IMR-90 (cell line): ENCODE results near the gene ATG14. TPM values are rescaled to one million over a fixed set of nuclear protein-coding genes. Genes with fewer than 3 reads are reported as not detected.

Experiments
- ATAC-seq: fragments of 200-7000 bp; cut with Tn5 transposase; 2 replicates; pipeline ENCODE4 v1.9.1; 2020; ENCODE audit warnings: low read depth, mild to moderate bottlenecking, moderate library complexity
- BruUV-seq: library from RNA; stranded (reverse); fragments of 400-500 nt; replicated peaks from 2 replicates; lab custom pipeline; 2021; lab: Mats Ljungman, UMichigan
- CTCF ChIA-PET: fragments of 300-600 bp; formaldehyde crosslinking; extraction: SDS; loops from one replicate; lab custom pipeline; 2021; ENCODE audit warnings: antibody characterized with exemption; lab: Yijun Ruan, JAX
- POLR2A ChIA-PET: fragments of 300-600 bp; sonication (Branson Sonifier 250); formaldehyde crosslinking; loops from one replicate; lab custom pipeline; 2022; ENCODE audit warnings: antibody characterized with exemption; ENCODE audit not compliant: unreplicated experiment; lab: Charles Lee
- DNase-seq: peaks from one replicate; pipeline ENCODE4 v3.0.0; 2013
- H2AFZ ChIP-seq: replicated peaks from 2 replicates; pipeline ENCODE3; 2013; ENCODE audit warnings: low read length, mild to moderate bottlenecking; ENCODE audit not compliant: poor library complexity
- H2AK5ac ChIP-seq: 2 replicates; pipeline ENCODE4 v1.6.1; 2013; ENCODE audit warnings: low read depth, low read length, inconsistent platforms
- H2AK9ac ChIP-seq: replicated peaks from 2 replicates; pipeline ENCODE3; 2013; ENCODE audit warnings: mild to moderate bottlenecking, low read depth, low read length, moderate library complexity; ENCODE audit not compliant: poor library complexity
- H2BK120ac ChIP-seq: 2 replicates; pipeline ENCODE4 v1.6.1; 2013; ENCODE audit warnings: low read depth, low read length, inconsistent platforms
- H2BK15ac ChIP-seq: 3 replicates; pipeline ENCODE4 v1.6.1; 2013; ENCODE audit warnings: low read depth, low read length, inconsistent platforms
- H2BK20ac ChIP-seq: 2 replicates; pipeline ENCODE4 v1.6.1; 2013; ENCODE audit warnings: low read depth, mild to moderate bottlenecking, inconsistent platforms, low read length, moderate library complexity
- H2BK5ac ChIP-seq: 2 replicates; pipeline ENCODE4 v1.6.1; 2013; ENCODE audit warnings: mild to moderate bottlenecking, low read depth, low read length, inconsistent platforms; ENCODE audit not compliant: poor library complexity, severe bottlenecking
- H3K14ac ChIP-seq: replicated peaks from 2 replicates; pipeline ENCODE4 v1.6.1; 2013; ENCODE audit warnings: low read depth, low read length, inconsistent platforms
- H3K18ac ChIP-seq: 2 replicates; pipeline ENCODE4 v1.6.1; 2013; ENCODE audit warnings: low read depth, low read length, control low read depth
- H3K23ac ChIP-seq: 2 replicates; pipeline ENCODE4 v1.6.1; 2013; ENCODE audit warnings: low read depth, low read length, inconsistent platforms
- H3K27ac ChIP-seq: 2 replicates; pipeline ENCODE4 v1.5.1; 2013; ENCODE audit warnings: mild to moderate bottlenecking, control low read depth, low read length; ENCODE audit not compliant: insufficient read depth
- H3K27me3 ChIP-seq: 2 replicates; pipeline ENCODE4 v1.6.1; 2013; ENCODE audit warnings: low read length; ENCODE audit not compliant: control insufficient read depth, insufficient read depth
- H3K36me3 ChIP-seq: 2 replicates; pipeline ENCODE4 v1.6.1; 2013; ENCODE audit warnings: low read length, mixed read lengths; ENCODE audit not compliant: control insufficient read depth, insufficient read depth
- H3K4ac ChIP-seq: 2 replicates; pipeline ENCODE4 v1.6.1; 2013; ENCODE audit warnings: low read depth, low read length, inconsistent platforms
- H3K4me1 ChIP-seq: 2 replicates; pipeline ENCODE4 v1.6.1; 2013; ENCODE audit warnings: low read length, mixed read lengths; ENCODE audit not compliant: control insufficient read depth, insufficient read depth
- H3K4me2 ChIP-seq: 2 replicates; pipeline ENCODE4 v1.6.1; 2013; ENCODE audit warnings: low read depth, mild to moderate bottlenecking, control low read depth, low read length, moderate library complexity
- H3K4me3 ChIP-seq: 2 replicates; pipeline ENCODE4 v1.5.1; 2013; ENCODE audit warnings: low read depth, mild to moderate bottlenecking, control low read depth, low read length, moderate library complexity; ENCODE audit not compliant: insufficient read depth
- H3K56ac ChIP-seq: 2 replicates; pipeline ENCODE4 v1.6.1; 2013; ENCODE audit warnings: low read length, inconsistent platforms; ENCODE audit not compliant: insufficient read depth; ENCODE audit errors: extremely low read depth
- H3K79me1 ChIP-seq, 2 experiments: 2 replicates each; pipeline ENCODE4 v1.6.1; 2013; ENCODE audit warnings: low read length in 2 of 2, inconsistent platforms in 1 of 2, low read depth in 1 of 2
- H3K9ac ChIP-seq: 2 replicates; pipeline ENCODE4 v1.6.1; 2013; ENCODE audit warnings: low read depth, low read length, control low read depth
- H3K9me1 ChIP-seq: 2 replicates; pipeline ENCODE4 v1.6.1; 2013; ENCODE audit warnings: low read length, inconsistent platforms; ENCODE audit not compliant: insufficient read depth
- H3K9me3 ChIP-seq: 2 replicates; pipeline ENCODE4 v1.6.1; 2013; ENCODE audit warnings: low read length; ENCODE audit not compliant: control insufficient read depth, insufficient read depth
- H4K20me1 ChIP-seq: 2 replicates; pipeline ENCODE4 v1.6.1; 2013; ENCODE audit warnings: low read length, inconsistent platforms; ENCODE audit not compliant: insufficient read depth
- H4K5ac ChIP-seq: 2 replicates; pipeline ENCODE4 v1.6.1; 2013; ENCODE audit warnings: mild to moderate bottlenecking, low read depth, low read length, control low read depth
- H4K8ac ChIP-seq, 2 experiments: 2 replicates each; pipeline ENCODE4 v1.6.1; 2013; ENCODE audit warnings: low read depth in 2 of 2, low read length in 2 of 2, control low read depth in 1 of 2, inconsistent platforms in 1 of 2
- H4K91ac ChIP-seq: 2 replicates; pipeline ENCODE4 v1.6.1; 2013; ENCODE audit warnings: low read depth, low read length, inconsistent platforms; ENCODE audit not compliant: insufficient read depth
- NFE2L2 ChIP-seq: fragments of 150-350 bp; IDR thresholded peaks from 2 replicates; pipeline ENCODE4 v1.6.1; 2016; ENCODE audit warnings: low read depth, mild to moderate bottlenecking, low read length
- POLR2A ChIP-seq: IDR thresholded peaks from 2 replicates; pipeline ENCODE4 v1.6.1; 2012; ENCODE audit warnings: mild to moderate bottlenecking, low read depth, low read length
- RAD21 ChIP-seq: IDR thresholded peaks from 2 replicates; pipeline ENCODE4 v1.6.1; 2012; ENCODE audit warnings: low read length, improper control_type of control experiment
- WGBS, 2 experiments: methylation state at CpG; one replicate each; pipeline versions ENCODE4 v1.1.5 to v1.1.7; 2013; ENCODE audit warnings: missing lambda C conversion rate in 2 of 2; ENCODE audit not compliant: insufficient read length in 1 of 2; ENCODE audit errors: extremely low coverage in 2 of 2; 5-methylcytosine and 5-hydroxymethylcytosine counted together
- dilution Hi-C: fragments of 300-500 bp; cut with HindIII; formaldehyde crosslinking; loops from one replicate; pipeline ENCODE4 v1.14.3; 2018; ENCODE audit warnings: low sequenced_read_pairs; ENCODE audit not compliant: unreplicated experiment
- in situ Hi-C: fragments of 300-500 bp; cut with MboI; formaldehyde crosslinking; loops from 3 replicates; pipeline ENCODE4 v1.14.3; 2019; ENCODE audit warnings: low sequenced_read_pairs, inconsistent platforms, mixed read lengths
- intact Hi-C: fragments of 100-400 bp; cut with micrococcal nuclease; formaldehyde crosslinking; loops from 2 replicates; pipeline ENCODE4 v1.10.0; 2022
- polyA plus RNA-seq, 3 experiments: library from polyadenylated mRNA; depleted of rRNA; stranded (reverse); fragments of >200 nt; gene quantifications; 2 replicates each; pipeline ENCODE4 v1.2.3, GENCODE V29; 2012; ENCODE audit warnings: low replicate concordance in 1 of 3
- total RNA-seq: library from RNA; depleted of rRNA; stranded (reverse); fragments of >200 nt; gene quantifications from 2 replicates; pipeline ENCODE4 v1.2.3, GENCODE V29; 2012

ATG14 gene
- total and polyA plus RNA-seq, 2 of the 4 experiments (the other 2 are of a cell fraction): 5.0 to 12.4 TPM

DNA sequence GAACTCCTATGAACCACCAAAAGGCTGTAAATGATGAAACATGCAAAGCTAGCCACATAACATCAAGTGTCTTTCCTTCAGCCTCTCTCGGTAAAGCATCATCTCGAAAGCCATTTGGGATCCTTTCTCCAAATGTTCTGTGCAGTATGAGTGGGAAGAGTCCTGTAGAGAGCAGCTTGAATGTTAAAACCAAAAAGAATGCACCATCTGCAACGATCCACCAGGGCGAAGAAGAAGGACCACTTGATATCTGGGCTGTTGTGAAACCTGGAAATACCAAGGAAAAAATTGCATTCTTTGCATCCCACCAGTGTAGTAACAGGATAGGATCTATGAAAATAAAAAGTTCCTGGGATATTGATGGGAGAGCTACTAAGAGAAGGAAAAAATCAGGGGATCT is 61.2 kb downstream of the ATG14 start:
- Histone ChIP-seq H3K9me3 (no peaks in the 10 kb centered on the region), H2BK20ac (no peak overlapping the region), H3K9me1 (peaks cover under 1% of the 10 kb centered on the region; the same call in 1 of the 2 replicates), H2AFZ (no peak overlapping the region), H3K4ac (no peak overlapping the region), H4K91ac (no peak overlapping the region), H3K18ac (no peak overlapping the region), H3K27ac (no peak overlapping the region), H2BK5ac (no peak overlapping the region), H3K36me3 (peaks cover 25% of the 10 kb centered on the region), H2AK5ac (no peak overlapping the region), H2AK9ac (no peak overlapping the region), H3K79me1 (peaks cover 26 to 72% of the 10 kb centered on the region in 2 experiments), H3K9ac (no peak overlapping the region), H3K4me1 (no peaks in the 10 kb centered on the region), H4K20me1 (peaks cover 29% of the 10 kb centered on the region; the same call in 1 of the 2 replicates), H3K23ac (no peak overlapping the region), H4K8ac (no peak overlapping the region), H2BK120ac (no peak overlapping the region), H4K5ac (no peak overlapping the region), H3K14ac (no peak overlapping the region), H2BK15ac (no peak overlapping the region), H3K4me3 (no peak overlapping the region), H3K4me2 (no peak overlapping the region), H3K56ac (no peak overlapping the region), H3K27me3 (no peaks in the 10 kb centered on the region)
- intact Hi-C loops: loop anchor here (5.0 kb wide), 1 partner anchor 138 kb away; no protein-coding TSS in a partner anchor
- dilution Hi-C loops: no loop called here
- no TSS peak for BruUV-seq
- CTCF ChIA-PET: interaction anchor here (0.6 to 1.4 kb wide), 3 partner anchors 17 to 137 kb away, joined by 3 to 4 read pairs (median 3); no protein-coding TSS in a partner anchor
- POLR2A ChIA-PET: no interaction called here
- in situ Hi-C loops: no loop called here
- WGBS, 2 experiments: 100% methylated on average over 2 of the region's 4 CpGs; no CpG with 5 or more reads in 1 of the 2 experiments
- TF ChIP-seq POLR2A (no peak), RAD21 (no peak), NFE2L2 (no peak)
- DNase-seq (no peak), ATAC-seq (no peak)
